ENCODE measurements around the gene HERC4.
"Not testable (repeated sequence)": the region's sequence is repeated elsewhere in the genome, so short reads cannot be mapped to it uniquely, and the experiment has no call there.

HERC4 gene

DNA sequence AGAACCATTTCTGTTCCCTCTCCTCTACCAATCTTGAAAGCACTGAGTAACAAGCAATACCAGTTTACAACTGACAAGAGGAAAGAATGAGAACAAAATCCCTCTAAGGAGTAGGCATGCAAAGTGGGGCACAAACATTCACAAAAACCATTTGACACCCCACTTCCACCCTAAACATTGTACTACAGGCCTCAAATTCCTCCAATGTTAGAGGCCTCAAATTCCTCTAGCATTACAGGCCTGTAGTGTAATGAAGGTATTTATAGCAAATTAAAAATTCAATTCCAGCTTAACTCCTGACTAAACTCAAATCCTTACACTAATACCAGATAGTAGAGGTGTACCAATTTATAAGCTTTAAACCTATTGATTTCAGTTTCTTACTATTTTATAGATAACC is 105.2 kb downstream of the HERC4 start:
- DNase-seq, result no peak

DNA sequence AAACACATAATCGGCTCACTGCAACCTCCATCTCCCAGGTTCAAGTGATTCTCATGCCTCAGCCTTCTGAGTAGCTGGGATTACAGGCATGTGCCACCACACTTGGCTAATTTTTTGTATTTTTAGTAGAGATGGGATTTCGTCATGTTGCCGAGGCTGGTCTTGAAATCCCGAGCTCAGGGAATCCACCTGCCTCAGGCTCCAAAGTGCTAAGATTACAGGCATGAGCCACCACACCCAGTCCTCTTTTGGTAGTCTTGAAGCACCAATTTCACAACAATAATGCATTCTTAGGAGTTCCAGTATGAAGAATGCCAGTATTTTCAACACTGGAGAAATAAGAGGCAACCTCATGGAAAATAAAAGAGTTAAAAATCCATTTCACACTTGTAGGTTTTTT is 109.0 kb downstream of the HERC4 start:
- not testable (repeated sequence) for DNase-seq

DNA sequence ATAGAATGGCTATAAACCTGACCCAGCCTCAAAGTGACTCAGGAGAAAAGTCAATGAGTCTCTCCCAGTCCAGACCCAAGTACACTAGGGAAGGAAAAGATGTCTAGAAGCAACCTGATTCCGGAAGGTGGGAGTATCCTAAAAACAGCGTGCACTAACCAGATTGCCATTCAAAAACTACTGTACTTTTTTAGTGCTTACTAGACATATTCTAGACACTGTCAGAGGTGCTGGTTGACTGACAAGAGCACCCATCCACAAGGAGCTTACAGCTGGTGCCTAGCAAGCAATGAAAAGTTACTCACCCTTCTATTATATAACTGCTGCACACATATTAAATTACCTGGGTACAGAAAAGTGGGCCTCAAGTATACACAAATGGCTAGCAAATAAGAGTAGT is 109.6 kb downstream of the HERC4 start:
- DNase-seq, result no peak

DNA sequence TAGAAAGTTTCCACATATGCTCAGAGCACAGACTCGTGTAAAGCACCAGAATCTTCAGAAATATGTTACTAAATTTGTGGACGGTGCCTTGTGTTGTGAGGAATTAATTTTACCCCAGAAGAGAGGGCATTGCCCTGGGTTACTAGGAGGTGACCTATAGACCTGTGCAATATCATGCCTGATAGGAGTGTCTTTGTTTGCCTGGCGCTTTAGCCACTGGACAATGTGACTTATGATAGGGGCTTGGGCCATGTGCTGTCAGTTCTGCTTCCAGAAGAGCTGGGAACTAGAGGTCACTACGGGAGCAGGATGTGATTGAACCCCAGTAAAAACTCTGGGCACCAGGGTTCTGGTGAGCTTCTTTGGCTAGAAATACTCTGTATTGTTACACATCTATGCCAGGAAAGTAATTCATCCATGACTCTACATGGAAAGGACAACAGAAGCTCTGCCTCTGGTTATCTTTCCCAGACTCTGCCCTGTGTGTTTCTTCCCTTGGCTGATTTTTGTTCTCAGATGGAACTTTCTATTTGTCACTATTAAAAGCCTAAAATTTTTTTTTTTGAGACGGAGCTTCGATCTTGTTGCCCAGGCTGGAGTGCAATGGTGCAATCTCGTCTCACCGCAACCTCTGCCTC is 115.1 kb downstream of the HERC4 start:
- no peak for DNase-seq

DNA sequence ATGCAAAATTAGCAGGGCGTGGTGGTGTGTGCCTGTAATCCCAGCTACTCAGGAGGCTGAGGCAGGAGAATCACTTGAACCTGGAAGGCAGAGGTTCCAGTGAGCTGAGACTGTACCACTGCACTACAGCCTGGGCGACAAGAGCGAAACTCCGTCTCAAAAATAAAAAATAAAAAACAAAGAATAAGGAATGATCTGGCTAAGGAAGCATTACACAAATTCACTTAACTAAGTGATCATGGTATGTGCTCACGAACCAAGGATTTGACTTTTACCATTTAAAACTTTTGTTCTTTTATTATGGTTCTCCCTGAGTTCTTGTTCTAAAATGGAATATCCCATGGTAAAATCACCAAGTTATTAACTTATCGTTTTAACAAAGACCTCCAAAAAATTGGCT is 119.5 kb downstream of the HERC4 start:
- no peak for DNase-seq

DNA sequence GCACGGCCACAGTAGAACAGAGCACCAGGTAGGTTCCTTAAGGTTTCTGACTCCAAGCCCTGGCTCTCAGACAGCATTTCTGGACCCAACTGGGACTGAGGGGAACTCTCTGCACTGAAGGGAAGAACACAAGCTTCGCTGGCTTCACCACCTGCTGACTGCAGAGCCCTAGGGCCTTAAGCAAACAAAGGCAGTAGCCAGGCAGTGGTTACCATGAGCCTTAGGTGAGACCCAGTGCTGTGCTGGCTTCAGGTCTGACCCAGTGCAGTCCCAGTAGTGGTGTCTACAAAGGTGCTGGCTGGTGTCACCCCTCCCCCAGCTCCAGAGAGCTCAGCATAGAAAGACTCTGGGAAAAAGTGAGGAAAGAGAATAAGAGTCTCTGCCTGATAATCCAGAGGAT is 131.2 kb downstream of the HERC4 start:
- no peak for DNase-seq

DNA sequence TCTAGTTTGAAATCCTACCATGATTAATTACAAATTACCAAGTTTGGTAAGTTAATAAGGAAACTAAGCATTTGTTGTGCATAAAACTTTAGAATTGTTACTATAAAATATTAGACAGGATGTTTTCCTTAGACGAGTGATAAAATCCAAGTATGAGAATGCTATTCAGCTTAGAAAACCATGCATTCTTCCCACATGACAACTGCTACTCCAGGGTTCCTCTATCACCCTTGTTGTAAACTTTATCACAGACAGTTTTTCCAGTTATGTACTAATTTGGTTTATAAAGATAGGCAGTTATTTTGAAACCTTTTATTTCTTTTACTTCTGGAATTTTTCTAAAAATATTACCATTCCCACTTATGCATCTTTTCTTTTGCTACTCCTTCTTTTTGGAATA is 138.7 kb downstream of the HERC4 start:
- DNase-seq, result no peak

DNA sequence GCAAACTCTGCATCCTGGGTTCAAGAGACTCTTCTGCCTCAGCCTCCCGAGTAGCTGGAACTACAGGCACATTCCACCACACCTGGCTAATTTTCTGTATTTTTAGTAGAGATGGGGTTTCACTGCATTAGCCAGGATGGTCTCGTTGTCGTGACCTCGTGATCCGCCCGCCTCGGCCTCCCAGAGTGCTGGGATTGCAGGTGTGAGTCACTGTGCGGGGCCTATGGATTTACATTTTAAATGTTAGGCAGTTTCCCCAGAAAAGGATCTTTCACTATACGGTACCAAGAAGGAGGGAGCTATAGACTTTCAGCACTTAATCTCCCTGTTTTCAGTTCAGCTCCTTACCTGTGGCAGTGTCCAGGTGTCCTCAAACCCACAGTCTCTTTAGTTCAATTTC is 139.9 kb downstream of the HERC4 start:
- no peak for DNase-seq

DNA sequence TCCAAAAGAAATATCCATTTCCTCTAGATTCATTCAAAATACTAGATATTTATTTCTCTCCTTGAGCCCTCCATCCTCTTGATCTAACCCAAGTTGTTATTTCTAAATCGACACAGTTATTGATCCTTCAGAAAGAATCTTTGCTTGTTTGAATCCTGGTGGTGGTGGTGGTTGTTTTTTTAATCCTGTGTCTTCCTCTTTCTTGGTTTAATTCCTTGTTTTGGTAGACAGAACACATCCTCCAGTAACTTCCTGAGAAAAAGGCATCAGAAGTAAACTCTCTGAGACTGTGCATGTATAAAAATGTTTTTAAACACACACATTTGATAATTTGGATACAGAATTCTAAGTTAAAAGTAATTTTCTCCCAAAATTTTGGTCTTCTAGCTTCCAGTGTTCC is 140.7 kb downstream of the HERC4 start:
- DNase-seq, result no peak

DNA sequence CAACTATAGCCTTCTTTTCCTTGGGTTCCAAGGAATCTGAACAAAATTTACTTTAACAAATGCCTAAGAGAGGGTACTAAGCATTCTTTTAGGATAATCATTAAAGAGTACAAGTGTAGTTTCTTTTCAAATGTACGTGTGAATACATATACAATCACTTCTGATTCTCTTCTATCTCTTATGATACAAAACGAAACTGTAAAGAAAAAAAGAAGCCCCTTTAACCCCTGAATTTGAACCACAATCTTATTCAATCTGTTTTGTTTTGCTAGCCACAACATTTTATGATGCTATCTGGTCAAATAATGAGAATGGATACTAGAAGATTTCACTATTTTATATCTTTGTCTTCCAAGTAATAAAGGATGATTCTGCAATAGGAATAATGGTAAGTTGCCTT is 141.9 kb downstream of the HERC4 start:
- DNase-seq, result no peak

DNA sequence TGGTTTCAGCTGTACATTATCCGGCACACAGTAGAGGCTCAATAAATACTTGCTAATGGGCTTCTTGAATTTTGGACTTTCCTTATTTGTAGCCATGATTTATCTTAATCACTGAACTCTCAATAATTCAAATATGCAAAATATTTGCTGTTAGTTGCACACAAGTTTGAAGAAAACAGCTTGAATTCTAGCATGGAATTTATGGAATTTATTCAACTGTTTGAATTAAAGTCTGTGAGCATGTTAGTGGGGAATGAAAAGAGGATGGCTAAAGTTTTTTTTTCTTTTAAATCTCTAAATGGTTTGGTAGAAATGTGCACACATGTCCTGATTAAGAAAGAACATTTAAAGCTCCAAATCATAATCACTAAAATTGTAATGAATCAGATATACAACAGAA is 148.1 kb downstream of the HERC4 start:
- DNase-seq, result no peak

DNA sequence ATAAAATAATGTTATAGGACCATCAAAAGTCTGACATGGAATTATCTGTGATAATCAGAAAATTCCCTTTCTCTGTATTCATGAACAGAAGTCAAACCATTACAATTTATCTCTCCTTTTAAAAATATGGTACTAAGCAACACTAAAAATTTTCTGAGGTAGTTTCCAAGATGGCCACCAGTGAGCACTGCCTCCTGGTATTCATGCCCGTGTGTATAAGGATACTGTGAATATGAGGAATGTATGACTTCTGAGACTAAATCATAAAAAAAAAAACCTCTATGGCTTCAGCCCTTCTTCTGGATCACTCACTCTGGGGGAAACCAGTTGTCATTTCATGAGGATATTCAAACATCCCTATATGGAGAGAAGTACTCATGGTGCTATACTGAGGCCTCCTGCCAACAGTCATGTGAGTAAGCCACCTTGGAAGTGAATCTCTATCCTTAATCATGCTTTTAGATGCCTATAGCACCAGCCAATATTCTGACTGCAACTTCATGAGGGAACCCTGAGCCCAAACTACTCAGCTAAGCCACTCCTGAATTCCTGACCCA is 149.6 kb downstream of the HERC4 start:
- DNase-seq, result no peak

DNA sequence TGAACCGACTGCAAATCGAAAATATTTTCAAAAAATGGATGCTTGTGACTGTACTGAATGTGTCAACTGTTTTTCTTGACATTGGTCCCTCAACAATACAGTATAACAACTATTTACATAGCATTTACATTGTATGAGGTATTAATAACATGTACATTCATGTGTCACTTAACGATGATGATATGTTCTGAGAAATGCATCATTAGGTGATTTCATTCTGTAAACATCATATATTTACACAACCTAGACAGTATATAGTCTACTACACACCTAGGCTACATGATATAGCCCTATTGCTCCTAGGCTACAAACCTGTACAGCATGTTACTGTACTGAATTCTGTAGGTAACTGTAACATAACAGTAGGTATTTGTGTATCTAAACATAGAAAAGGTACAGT is 150.9 kb downstream of the HERC4 start:
- no peak for DNase-seq

DNA sequence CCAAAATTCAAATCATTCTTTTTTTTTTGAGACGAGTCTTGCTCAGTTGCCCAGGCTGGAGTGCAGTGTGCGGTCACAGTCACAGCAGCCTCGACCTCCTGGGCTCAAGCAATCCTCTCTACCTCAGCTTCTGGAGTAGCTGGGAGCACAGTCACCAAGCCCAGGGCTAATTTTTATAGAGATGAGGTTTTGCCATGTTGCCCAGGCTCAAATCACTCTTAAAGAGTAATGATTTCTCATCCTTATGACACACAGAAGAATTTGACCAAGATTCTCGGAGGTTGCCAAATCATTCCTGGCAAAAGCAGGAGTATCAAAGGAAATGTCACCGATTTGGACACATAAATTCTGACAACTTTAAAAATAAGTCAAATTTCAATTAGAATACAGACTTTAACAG is 151.5 kb downstream of the HERC4 start:
- DNase-seq, result no peak

DNA sequence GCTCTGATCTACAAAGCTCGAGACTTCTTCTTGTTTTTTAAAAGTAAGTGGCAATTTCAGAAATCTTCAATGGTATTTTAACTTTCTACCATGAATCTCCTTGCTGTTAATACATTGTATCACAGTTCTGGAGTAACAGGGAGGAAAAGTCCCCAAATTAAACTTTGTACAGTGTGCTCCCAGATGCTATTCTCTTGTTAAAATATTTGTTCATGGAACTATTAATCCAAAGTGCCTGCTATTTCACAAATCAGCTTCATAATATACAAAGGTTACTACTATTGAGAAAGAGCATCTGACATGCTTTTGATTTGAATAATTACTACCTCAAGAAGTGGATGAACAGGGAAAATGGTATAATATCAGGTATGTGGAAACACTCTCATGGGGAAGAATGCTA is 154.0 kb downstream of the HERC4 start:
- no peak for DNase-seq

DNA sequence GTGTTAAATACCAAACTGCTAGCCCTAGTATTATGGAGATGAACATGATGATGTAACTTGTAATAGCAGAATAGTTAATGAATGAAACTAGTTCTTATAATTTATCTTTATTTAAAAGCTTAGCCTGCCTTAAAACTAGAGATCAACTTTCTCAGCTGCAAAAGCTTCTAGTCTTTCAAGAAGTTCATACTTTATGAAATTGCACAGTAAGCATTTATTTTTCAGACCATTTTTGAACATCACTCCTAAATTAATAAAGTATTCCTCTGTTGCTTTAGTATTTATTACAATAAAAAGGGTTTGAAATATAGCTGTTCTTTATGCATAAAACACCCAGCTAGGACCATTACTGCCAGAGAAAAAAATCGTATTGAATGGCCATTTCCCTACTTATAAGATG is 157.4 kb downstream of the HERC4 start:
- DNase-seq, result no peak

DNA sequence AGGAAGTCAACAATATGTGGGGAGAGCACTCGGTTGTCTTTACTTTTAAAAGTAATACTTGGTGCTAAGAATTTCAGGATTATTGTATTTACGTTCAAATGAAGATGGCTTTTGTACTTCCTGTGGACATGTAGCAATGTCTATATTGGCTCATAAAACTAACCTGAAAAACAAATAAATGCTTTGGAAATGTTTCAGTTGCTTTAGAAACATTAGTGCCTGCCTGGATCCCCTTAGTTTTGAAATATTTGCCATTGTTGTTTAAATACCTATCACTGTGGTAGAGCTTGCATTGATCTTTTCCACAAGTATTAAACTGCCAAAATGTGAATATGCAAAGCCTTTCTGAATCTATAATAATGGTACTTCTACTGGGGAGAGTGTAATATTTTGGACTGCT is 157.9 kb downstream of the HERC4 start:
- no peak for DNase-seq

DNA sequence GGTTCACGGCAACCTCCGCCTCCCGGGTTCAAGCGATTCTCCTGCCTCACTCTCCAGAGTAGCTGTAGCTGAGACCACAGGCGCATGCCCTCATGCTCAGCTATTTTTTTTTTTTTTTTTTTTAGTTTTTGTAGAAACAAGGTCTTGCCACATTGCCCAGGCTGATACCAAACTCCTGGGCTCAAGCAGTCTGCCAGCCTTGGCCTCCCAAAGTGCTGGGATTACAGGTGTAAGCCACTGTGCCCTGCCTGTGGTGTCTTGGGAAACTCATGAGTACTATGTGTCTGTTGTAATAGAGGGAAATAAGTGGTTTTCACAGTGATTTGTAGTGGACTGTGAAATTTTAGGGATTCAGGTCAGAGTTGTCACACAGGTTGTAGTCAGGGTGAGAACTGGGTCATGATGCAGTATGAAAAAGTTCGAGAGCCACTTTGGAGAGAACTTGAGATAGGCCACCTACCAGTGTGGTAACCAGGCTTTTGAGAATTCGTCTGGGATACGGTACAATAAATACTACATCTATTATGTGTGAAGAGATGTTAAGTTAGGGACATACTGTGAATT is 160.2 kb downstream of the HERC4 start:
- DNase-seq, result no peak

DNA sequence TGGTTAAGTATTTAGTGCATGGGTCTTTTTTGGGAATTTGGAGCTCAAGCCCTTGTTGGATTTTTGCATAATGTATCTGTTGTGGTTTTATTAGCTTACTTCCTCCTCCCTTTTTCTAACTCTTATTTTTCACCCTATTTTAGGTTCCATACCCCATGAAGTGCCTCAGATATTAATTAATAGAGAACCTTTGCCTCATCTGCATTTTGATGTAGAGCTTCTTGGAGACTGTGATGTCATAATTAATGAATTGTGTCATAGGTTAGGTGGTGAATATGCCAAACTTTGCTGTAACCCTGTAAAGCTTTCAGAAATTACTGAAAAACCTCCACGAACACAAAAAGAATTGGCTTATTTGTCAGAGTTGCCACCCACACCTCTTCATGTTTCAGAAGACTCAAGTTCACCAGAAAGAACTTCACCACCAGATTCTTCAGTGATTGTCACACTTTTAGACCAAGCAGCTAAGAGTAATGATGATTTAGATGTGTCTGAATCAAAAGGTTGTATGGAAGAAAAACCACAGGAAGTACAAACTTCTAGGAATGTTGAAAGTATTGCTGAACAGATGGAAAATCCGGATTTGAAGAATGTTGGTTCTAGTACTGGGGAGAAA is 162.6 kb downstream of the HERC4 start:
- DNase-seq, result no peak

DNA sequence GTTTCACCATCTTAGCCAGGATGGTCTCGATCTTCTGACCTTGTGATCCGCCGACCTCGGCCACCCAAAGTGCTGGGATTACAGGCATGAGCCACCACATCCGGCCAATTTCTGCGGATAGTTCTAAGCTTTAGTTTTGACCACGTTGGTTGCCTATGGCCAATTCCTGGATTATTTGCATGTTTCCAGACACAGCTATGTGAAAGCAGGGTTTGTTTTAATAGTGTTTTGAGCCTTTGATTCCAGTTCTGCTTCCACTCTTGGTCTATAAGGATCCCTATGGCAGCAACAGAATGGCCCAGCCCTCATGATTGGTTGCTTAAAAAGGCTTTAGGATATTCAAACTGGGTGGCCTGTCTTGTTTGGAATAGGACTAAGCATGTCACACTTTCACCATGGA is 171.5 kb downstream of the HERC4 start:
- no peak for DNase-seq

DNA sequence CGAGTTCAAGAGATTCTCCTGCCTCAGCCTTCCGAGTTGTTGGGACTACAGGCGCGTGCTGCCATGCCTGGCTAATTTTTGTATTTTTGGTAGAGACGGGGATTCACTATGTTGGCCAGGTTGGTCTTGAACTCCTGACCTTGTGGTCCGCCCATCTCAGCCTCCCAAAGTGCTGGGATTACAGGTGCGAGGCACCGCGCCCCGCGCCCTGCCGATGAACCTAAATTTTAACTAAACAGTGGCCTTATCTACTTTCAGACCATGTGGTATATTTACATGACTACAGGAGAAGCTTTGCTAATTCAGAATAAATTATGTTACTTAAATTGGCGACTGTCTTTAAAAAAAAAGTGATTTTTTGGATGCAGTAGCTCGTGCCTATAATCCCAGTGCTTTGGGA is 181.4 kb downstream of the HERC4 start:
- no peak for DNase-seq

DNA sequence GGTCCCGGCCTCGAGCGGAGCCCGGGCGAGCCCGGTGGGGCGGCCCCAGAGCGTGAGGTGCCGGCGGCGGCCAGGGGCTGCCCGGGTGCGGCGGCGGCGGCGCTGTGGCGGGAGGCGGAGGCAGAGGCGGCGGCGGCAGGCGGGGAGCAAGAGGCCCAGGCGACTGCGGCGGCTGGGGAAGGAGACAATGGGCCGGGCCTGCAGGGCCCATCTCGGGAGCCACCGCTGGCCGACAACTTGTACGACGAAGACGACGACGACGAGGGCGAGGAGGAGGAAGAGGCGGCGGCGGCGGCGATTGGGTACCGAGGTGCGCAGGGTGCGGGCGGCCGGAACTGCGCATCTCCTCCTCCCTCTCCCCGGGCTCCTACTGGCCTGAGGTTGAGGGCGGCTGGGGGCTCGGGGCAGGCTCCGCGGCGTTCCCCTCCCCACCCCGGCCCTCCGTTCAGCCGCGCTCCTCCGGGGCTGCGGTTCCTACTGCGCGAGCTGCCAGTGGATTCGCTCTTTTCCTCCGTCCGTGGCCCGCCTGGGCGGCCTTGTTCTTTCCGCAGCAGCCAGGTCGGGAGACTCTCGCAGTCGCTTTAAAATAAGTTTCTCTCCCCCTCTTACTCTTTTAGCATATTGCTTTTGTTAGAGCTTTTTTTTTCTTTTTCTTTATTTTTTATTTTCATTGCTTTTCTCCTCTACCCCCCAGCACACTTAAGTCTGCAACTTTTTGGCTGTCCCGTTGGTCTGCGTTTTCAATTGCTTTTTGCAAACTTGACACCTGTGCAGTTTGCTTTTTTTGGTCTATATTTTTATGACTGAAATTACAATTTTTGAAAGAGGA is 190.0 kb downstream of the HERC4 start:
- peak in 50 of 51 donors; percentile 29 to 93 (median 76) for DNase-seq
